CD4-positive, alpha-beta T cell treated with Interleukin-12 subunit alpha and Interleukin-12 subunit beta, for 1 hour (primary cell): ENCODE measurements around the gene FNDC3B.

ENCODE experiments used
- DNase-seq: peaks from one replicate; pipeline ENCODE4 v3.0.0-alpha.2; 2020

The FNDC3B gene

DNA sequence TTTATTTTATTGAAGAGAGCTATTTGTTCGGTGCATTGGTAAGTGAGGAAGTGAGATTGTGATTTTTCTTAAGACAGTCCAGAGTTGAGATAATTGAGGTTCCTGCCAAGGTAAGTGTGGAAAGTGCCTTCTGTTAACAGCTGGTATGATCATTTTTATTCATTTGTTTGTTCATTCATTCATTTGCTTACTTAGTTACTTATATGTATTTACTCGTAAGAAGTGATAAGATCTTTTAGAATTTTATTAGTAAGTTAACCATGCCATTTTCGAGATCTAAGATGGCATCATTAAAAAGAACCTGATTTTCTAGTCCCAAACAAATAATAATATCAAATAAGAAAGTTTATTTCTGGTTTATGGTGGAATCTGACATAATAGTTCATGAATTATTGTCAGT lies 258.9 kb downstream of the FNDC3B start:
- no peak for DNase-seq

DNA sequence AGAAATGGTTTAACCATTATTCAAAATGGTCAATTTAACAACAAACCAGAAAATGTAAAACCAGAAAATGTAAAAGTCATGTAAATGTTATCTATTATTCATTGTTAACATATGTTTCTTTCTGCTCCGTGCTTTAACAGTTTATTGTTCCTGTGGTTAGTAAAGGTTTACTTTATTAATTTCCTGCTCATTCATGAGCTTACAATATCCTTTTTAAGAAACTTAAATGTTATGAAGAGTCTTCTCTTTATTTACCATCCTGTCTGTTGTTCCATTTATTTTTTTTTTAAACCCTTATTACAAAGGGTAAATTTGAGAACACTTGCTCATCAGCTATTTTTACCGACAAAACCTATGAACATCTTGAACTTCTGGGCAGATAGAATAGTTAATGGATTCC lies 260.8 kb downstream of the FNDC3B start:
- DNase-seq: no peak

DNA sequence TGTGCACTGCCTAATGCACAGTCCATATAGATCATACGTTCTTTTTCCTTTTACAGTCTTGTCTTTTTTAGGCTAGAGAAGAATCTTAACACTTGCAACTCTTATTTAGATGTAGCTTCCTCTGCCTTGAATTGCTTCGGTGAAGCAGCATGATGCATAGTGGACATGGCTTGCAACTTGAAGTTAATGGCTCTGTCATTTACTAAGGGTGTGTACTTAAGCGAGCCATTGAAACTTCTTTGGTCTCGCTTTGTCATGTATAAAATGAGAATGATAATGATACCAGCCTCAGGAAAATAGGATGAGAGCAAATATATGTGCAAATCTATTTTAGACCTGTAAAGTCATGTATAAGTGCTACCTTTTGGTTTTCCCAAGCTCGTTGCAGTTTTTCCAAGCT lies 261.5 kb downstream of the FNDC3B start:
- no peak for DNase-seq

DNA sequence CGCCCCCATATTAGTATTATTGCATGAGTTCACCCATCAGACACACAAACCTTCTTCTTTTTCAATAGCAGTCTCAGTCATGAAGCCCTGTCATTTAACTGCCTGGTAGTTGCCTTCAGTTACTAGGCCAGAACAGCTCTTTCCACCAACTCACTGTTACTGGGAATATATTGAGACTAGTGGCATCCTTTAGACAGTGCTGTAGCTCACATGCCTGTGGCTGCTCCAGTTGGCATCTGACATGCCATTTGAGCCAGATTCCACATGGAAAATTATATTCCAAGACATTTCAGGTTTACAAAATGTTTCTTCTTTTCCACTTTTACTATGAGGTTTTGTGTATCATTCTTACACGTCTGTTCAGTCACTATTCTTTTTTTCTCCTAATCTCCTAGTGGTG lies 262.8 kb downstream of the FNDC3B start:
- no peak for DNase-seq

DNA sequence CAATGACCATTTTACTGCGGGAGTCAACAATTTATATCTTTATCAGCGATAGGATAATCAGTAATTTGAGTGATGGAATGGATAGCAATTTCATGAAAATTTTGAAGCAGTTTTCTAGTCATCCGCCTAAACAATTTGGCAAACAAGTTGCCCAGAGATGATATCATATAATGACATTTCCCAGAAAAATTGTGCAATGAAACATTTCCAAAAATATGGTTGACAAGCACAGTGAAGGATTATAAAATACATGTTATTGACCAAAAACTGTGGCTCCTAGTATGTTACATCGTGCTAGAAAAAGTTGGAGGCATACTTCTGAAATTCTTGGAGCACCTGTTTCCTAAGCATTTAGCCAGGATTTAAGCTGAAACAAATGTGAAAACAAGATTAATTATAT lies 263.8 kb downstream of the FNDC3B start:
- no peak for DNase-seq

DNA sequence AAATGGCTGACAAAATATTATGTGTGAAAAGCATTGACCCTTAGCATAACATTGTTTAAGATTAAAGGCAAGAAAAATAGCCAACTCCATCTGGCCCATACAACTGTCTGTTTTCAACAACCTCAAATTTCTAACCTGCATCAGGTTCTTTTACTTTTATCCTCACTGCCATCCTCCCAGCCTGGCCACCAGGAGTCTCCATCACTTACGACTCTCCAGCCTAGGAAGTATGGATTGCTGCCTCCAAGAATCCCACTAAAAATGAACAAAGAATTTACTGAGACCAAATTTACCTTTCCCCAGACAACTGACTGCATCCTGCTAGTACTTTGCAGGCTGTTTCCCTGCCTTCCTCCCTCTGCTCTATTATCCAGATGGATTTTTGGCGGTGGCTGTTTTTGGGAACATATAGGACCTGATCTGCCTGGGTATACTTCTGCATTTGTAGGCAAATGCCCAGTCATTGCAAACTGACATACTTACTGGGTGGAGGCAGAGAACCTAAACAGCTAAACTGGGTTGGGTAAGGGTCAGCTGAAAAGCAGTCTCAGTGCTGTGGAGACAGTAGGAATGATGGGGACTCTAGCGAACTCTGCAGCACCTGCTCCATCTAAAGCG lies 264.7 kb downstream of the FNDC3B start:
- no peak for DNase-seq

DNA sequence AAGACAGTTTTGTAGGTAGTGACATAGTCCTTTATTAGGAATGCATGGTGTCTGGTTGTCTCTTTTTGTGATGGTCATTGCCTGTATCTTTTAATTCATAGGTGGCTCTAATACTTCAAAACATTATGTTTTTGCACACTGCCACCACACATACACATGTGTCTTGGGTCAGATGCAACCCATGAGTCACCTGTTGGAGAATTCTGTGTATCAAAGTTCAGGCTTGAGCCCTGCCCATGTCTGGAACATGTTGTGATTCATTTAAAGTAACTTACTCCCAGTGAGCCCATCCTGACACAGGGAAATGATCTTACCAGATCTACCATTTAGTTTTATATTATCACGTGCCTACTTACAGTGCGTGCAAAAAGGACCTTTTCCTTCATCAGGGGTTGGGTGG lies 266.2 kb downstream of the FNDC3B start:
- no peak for DNase-seq

DNA sequence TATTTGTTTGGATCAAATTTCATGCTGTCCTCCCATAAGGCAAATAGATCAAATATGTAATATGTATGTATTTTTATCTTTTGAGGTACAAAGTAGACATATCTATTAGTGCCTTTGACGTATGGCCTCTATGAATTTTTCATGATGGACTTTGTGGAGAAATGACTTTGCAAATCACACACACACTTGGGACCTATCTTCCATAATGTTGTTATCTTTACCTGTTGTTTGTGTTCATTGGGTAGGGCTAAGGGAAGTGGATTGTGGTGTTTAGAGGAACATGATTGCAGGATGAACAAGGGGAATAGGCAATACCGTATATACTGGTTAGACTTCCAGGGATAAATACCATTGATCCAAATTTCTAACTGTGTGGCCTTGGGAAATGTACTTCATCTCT lies 266.6 kb downstream of the FNDC3B start:
- DNase-seq: no peak

DNA sequence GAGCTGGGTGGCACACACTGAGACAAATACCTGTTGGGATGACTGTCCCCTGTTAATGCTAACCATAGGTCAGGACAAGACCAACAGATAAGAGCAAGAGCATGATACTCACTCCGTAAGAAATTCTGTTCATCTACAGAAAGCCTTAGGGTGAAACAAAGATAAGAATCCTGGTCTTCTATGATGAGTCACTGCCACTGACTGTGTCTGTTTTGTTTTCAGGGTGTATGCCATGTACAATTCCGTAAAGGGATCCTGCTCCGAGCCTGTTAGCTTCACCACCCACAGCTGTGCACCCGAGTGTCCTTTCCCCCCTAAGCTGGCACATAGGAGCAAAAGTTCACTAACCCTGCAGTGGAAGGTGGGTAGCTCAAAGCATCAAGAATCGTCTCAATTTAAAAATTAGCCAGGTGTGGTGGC lies 267.8 kb downstream of the FNDC3B start:
- DNase-seq: no peak

DNA sequence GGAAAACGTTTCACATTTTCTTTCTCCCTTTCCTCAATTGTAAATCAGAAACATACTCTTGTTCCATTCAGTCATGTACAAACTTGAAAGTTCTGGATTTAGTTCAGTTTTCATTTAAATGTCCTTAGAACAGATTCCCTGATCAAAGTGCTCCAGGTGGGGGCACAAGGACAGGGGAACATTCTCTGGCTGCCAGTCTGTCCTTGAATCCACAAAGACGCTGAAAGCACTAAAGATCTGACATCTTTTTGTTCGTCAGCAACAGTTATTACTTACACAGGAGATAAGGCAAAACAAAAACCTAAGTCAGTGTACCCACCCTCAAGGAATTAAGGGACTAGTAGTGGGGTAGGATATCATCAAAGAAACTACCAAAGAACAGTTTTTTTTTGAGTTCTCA lies 269.7 kb downstream of the FNDC3B start:
- no peak for DNase-seq

DNA sequence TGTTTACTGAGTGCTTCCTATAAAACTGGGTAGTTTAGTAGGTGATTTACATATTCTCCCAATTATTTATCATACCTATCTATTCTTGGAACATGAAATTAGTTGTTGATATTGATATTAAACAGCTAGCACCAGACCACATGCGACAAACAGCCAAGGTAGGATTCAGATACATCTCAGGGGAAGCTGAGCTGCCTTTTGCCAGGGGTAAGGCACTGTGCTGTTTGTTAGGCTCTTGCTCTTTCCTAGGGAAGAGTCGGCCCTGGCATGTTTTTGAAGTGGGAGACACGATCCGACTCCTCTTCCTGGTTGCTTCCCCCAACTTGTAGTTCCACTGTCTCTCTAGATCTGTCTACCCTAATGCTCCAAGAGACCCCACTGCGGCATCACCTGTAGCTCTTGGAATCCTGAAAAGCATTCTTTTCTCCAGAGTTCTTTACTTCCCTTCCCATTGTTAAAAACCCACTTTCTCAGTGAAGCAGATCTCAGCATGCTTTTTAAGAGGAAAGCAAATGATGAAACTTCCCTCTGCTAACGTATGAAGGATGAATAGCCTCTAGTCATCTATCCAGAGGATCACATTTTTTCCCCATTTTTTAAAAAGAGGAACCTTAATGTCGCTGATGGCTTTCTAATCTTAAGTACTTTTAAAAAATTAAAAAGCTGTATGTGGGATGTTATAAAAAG lies 270.5 kb downstream of the FNDC3B start:
- no peak for DNase-seq

DNA sequence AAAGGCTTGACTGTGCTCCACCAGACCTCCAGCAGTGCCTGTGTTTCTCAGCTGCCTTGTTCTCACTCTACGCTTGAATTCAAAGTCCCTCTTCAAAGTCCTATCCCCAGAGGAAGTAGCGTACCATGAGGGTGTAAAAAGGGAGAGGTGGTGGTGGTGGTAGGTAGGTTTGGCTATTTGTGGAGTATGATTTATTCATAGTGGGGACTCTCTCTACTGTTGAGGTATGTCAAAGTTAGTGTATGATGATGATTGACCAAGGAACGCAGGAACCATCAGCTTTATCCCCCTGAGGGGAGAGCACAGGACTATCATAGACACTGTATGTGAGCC lies 271.0 kb downstream of the FNDC3B start:
- DNase-seq: no peak

DNA sequence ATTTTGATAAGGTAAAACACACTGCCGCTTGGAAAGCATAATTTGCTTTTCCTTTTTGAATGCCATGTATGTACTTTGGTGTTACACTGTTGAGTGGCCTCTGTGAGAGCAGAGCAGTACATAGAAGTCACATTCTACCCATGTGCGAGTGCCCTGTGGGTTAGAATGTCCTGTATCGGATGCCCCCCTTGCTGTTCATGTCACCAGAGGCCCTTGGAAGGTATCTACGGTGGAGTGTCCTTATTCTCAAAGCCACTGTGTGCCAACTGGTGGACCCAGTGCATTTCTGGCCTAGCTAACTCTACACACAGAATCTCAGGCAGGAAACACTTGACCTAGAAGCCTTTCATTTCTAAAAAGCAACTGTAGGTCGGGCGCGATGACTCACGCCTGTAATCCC lies 271.8 kb downstream of the FNDC3B start:
- DNase-seq: no peak

DNA sequence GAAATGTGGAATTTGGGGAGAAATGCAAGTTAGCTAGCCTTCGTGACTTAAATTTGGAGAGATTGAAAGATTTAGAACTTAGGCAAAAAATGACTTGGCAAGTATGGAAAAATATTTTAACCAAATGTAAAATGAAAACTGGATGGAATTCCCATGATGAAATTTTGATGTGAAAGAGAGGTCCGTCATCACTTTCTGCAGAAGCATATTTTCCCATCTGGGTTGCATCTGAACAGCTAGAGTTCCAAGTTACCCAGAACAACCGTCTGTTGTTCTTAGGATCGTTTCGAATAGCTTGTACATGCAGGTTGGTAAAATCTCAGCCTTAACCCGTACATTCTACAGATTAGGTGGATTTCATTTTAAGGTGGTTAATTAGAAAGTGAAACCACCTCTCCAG lies 272.6 kb downstream of the FNDC3B start:
- no peak for DNase-seq

DNA sequence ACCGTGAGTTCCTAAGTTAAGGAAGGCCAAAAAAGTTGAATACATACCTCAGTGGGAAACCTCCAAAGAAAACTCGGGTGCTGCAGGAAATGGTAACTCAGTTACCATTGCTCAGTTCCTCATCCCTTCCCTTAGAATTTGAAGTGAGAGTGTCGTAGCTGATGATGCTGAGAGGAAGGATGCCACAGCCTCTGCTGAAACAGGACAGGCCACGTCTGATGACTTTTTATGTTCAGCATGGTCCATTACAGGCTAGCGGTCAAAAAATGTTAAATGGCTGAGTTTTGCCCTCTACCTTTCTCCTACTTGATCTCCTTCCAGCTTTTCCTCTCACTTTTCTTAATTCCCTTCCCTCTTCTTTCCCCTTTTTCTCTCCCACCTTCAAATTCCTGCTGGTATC lies 273.3 kb downstream of the FNDC3B start:
- no peak for DNase-seq

DNA sequence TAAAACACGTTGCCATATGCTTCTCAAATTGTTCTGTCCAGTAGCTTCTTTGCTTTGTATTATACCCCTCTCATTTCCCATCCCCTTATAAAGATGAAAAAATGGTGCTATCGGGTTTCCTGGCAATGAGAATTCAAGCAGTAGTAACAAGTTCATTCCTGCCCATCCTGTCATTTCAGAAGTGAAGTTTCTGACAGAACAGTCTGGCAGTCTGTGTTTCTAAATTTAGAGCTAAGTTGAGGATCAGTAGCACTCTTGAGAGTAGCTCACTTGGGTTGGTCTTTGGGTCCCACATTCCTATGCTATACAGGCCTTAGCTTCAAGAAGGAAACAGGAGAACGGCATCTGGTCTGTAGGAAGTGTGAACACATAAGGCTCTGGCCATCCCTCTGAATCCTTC lies 274.3 kb downstream of the FNDC3B start:
- DNase-seq: no peak

DNA sequence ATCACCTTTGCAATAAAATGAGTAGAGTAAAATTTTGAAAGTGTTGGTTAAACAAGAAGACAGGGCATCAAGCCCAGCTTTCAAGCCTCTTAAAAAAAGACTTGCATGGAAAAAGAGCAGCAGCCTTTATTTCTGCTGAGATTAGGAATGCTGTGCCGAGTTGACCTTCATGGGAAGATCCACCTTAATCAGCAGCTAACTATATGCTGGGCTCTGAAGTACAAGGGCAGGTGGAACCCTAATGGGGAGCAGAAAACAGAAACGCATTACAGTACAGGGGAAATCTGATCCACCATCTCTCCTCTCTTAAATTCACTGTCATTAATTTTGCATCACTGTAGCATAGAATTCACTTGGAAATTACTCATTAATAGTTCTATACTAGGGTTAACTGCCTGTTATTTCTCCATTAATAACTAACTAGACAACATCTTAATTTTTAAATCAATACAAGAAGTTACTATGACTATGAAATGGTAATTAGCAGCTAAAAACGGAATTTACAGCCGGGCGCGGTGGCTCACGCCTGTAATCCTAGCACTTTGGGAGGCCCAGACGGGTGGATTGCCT lies 275.3 kb downstream of the FNDC3B start:
- DNase-seq: no peak

DNA sequence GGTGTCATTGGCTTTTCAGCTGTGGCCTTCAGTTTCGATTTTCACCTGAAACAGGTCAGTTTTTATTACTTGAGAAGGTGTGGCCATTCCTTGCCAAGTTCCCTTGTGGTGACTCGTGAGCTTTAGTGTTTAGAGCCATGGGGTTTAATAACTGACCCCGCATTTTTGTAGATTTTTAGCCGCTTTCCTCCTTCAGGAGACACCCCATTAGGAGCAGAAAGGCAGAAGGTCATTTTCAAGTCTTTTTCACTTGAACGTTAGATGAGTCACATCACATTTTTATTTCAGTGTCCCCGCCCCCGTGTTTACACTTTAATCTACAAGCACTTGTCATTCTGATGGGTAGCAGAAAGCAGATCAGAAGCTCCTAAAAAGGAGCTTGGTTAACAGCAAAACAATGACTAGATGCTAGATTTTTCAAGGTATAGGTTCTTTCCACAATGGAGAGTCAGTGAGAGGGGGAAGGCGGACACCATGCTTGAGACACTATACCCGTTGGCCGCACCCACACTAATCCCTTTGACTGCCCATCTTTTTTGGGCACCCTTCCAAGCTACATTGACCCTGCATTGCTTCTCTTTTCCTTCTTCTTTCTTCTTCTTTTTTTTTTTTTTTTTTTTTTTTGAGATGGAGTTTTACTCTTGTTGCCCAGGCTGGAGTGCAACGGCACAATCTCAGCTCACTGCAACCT lies 276.2 kb downstream of the FNDC3B start:
- no peak for DNase-seq

DNA sequence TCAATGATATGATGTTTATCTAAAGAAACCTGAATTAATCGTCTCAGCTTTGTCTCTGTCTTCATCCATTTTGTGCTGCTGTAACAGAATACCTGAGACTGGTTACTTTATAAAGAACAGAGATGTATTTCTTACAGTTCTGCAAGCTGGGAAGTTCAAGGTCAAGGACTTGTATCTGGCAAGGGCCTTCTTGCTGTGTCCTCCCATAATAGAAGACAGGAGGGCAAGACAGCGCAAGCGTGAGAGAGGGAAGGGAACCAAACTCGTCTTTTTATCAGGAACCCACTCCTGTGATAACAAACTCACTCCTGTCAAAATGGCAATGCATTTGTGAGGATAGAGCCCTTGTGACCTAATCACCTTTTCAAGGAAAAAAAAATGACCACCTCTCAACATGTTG lies 277.4 kb downstream of the FNDC3B start:
- no peak for DNase-seq

DNA sequence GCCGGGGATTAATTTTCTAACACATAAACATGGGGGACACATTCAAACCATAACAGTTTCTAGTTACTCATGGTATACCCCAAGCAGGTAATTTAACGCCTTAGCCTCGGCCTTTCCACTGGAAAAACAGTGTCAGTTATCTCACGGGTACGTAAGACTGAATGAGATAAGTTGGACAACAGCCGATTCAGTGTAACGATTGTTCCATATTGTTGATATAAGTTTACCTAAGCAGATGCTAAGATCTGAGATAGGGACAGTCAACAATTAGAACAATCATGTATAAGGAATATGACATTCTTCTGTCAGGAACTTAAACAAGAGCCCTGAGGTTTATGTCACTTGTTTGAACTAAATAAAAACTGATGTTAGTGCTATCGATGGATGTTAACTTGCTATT lies 278.1 kb downstream of the FNDC3B start:
- no peak for DNase-seq

DNA sequence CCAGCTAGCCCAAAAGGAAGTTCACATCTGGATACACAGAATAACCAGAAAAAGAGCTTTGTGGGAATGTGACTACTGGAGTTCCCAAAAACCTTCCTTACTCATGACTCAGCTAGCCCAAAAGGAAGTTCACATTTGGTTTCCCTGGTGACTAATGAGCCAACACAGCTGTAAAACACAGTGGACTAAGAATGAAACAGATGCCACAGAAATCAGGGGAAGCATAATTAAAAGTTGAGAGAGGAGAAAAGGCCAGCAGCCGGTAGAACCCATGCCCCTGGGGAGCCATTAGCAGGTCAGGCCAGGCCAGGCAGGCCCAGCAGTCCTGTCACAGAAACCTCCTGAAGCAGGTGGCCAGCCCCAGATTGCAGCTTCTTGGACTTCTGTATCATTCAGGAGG lies 278.6 kb downstream of the FNDC3B start:
- no peak for DNase-seq

DNA sequence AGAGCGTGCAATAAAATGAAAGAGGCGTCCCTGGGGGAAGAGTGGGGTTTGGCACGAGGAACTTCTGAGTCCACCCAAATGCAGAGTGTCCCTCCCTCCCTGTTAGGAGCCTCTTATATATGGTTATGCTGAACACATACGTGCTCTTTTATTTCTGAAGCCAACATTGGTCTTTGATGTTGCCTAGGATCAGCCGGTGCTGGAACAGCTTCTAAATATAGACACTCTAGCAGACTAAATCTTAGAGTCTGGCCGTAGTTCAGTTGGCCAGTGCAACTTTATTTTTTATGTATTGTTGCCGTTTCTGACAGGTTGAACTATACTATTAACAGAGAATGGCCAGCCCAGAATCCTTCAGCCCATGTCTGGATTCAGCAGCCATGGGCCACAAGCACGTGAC lies 280.2 kb downstream of the FNDC3B start:
- DNase-seq: no peak

DNA sequence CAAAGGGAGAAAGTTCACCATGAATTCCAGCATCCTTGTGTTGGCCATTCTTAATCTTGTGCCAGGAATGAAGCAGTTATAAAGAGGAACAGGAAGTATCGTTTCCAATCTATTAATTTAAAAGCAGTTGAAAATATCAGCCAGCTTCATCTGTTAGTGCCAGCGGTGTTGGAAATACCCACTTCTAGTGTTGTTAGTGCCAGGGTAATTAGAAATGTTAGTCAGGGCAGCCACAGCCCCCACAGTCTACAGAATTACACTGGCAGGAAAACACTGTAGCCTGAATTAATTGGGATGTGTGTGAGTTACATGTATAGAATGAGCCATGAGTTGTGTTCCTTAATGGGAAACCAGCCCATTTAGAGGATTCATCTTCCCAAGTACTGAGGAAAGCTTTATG lies 281.1 kb downstream of the FNDC3B start:
- no peak for DNase-seq

DNA sequence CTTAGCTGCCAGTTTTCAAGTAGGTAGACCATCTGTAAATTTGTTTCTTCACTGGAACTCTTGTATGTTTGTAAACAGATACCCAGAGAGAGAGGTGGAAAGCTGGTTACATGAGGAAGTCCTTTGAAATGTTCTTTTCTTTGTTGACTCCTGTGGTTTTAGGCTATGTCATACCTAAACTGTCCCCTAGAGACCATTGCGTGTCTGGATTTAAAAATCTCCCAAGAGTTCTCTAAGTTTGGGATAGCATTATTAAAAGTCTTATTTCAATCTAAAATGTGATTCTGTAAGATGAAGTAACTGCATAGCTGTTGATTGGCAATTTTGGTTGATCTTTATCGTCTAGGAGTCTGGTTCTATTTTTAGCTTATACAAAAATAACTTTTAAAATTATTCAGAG lies 281.7 kb downstream of the FNDC3B start:
- DNase-seq: no peak
